WI38 (cell line): ENCODE data around the gene CXXC5.

ENCODE experiments used
- H3K4me3 ChIP-seq: 2 replicates; pipeline ENCODE4 v1.5.1; 2011; ENCODE audit warnings: low read depth, mild to moderate bottlenecking, control low read depth, low read length
- CTCF ChIP-seq: IDR thresholded peaks from 2 replicates; pipeline ENCODE4 v1.5.1; 2012; ENCODE audit warnings: low read depth, mild to moderate bottlenecking, control low read depth, low read length

The CXXC5 gene

DNA sequence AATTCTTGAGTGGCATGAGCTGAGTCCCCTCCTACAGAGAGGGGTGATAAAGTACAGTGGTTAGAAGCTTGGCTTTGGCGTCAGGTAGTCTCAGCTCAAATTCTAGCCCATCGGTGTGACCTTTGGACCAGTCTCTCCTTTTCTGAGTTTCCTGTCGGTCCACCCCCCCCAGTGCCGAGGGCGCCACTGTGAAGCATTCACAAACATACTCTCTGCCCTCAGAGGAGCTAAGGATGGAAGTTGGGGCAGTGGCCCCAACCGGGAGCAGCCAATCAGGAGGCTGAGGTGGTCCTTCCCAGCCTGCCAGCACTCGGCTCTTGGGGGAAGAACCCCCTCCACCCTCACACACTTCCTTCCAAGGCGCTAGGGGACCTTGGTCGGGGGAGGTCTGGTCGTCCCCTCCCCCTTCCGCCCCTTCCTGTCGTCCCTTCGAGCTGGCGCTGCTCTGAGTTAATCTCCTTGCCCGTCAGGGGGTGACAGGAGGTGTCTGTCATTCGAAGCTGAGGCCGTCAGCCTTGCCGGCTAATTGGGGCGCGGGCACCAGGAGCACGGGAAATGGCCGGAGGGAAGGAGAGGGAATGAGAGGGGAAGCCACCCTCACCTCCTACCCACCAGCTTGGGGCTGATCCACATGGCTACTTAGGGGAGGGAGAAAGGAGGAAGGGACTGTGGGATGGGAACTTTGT, 53.0 kb downstream of the CXXC5 start:
- TF ChIP-seq CTCF, result no peak
- no peak overlapping the region for H3K4me3 ChIP-seq

GRCh38 chr5:139702548-139702947, 54.4 kb downstream of the CXXC5 start:
- no peak overlapping the region for H3K4me3 ChIP-seq
- TF ChIP-seq CTCF, result no peak

DNA sequence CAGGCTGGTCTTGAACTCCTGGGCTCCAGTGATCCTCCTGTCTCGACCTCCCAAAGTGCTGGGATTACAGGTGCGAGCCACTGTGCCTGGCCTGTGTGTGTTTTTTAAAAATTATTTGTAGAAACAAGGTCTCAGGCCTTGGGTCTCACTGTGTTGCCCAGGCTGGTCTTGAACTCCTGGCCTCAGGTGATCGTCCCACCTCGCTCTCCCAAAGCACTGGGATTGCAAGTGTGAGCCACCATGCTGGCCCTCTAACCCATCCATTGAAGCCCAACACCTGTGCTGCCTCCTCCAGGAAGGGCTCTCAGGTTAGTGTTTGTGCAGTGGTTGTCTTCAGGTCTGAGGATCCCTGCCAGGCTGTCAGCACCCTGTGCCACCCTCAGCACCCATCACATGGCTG, 56.6 kb downstream of the CXXC5 start:
- H3K4me3 ChIP-seq, result no peak overlapping the region
- TF ChIP-seq CTCF, result no peak

DNA sequence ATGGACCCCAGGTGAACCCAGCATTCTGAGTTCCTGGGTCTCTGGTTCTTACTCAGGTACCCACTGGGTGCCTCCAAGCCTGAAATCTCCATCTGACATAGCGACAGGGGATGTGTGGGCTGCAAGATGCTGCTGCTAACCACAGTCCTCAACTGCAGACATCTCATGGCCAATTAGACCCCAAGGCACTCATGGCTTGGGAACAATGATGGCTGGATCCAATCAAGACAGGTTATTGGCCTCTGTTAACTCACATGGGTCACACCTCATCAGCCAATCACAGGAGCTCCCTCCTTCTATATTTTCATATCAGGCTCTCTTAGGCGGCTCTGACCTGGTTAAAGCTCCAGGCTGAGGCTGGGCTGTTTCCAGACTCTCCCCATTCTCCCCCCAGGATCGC, 57.0 kb downstream of the CXXC5 start:
- TF ChIP-seq CTCF, result no peak
- H3K4me3 ChIP-seq, result no peak overlapping the region

DNA sequence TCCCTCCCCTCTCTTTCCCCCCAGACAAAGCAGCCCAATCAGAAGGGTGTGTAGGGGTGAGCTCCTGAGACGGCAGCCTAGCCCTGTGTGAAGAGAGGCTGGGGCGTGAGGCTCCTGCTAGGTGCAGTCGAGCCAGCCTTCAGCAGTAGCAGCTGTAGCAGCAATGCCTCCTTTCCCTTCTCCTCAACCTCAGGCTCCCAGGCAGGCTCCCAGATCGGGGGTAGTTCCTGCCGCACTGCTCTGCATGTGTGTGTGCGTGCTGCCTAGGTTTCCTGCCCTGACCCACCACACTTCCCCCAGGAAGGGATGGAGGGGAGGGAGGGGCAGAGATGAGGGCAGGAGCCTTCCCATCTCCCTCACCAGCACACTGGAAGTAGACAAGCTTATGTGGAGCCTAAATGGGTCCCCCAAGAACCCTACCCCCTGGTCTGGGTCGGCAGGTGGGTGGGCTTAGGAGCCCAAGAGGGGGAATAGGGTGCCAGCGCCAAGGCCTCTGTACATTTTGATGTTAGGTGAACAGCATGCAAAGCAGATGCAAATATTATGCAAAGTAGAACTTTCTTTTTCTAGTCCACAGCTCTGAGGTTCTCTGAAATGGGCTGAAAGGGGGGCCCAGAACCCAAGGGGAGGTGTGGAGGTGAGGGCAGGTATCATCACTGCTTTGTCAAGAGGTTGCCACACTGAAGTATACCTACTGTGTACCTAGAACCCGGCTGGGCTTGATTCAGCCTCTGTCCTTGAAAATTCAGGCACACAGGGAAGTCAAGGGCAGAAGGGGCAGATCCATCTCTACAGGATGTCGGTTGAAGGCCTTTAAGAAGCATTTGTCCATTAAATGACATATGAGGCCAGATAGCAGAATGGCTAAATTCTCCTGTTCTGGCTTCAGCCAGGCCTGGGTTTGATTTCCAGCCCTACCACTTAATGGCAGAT, 57.8 kb downstream of the CXXC5 start:
- H3K4me3 ChIP-seq, result no peak overlapping the region
- TF ChIP-seq CTCF, result no peak

GRCh38 chr5:139707445-139708003, 59.4 kb downstream of the CXXC5 start:
- no peak for TF ChIP-seq CTCF
- H3K4me3 ChIP-seq, result no peak overlapping the region

GRCh38 chr5:139708434-139708861, 60.3 kb downstream of the CXXC5 start:
- TF ChIP-seq CTCF, result no peak
- no peak overlapping the region for H3K4me3 ChIP-seq
